C4-2B (cell line): ENCODE data around the gene SERPINF2.

ENCODE experiments used
- CTCF ChIP-seq: fragments of 450-650 bp; conservative IDR thresholded peaks from 2 replicates; pipeline ENCODE4 v1.5.1; 2017; ENCODE audit warnings: mild to moderate bottlenecking
- ZFX ChIP-seq: fragments of 450-650 bp; IDR thresholded peaks from 2 replicates; pipeline ENCODE4 v1.6.1; 2017

GRCh38 chr17:1736348-1737281 lies 6.1 kb upstream of the SERPINF2 start:
- TF ChIP-seq CTCF (no peak), ZFX (no peak)
